B cell (primary cell): ENCODE data around the gene NANOGP8.

Experiments used
- EZH2 ChIP-seq: IDR thresholded peaks from 2 replicates; pipeline ENCODE4 v1.6.1; 2012; ENCODE audit warnings: borderline replicate concordance, low read depth, mild to moderate bottlenecking, moderate library complexity, low read length; ENCODE audit not compliant: insufficient read depth, poor library complexity, severe bottlenecking
- TF ChIP-seq, protein P1 (sequence below): fragments of 200-600 bp; IDR thresholded peaks from one replicate; pipeline ENCODE4 v1.8.0; 2022; ENCODE audit warnings: antibody characterized with exemption, mild to moderate bottlenecking

DNA sequence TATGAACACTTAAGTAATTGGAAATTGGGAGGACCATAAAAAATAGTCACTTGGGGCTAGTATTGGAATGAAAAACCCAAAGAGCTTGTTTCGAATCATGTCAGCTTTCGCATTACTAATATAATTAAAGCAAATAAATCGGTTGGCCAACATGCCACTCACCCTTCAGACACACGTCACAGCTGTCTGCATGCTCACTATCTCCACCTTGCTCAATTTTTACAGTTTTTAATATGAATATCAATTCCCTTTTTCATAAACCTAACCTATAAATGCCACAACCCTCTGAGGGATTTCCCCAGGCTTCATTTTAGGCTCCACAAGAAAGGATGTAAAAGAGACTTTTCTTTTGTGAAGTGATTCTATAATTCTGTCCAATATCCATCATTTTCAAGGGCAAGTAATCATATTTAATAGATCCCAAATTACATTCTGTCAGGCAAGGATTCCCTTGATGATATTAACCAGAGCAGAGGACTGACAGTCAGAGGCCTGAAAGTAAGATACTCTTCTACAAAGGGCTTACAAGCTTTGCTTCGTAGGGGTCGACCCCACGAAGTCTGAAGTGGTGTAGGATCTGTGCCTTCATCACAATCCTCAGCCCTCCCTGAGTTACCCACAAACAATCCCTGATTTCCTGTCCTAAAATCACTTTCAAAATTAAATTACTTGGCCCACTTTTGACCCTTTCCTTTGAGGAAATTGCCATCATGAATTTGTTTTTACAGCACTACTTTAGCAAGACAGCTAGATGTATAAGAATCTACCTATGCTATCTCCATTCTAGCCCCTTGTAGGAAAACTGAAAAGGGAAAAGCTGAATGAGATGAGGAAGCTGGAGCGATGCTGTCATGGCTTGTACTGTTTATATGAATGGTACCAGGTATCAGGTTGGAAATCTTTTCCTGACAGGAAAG is 44.5 kb downstream of the NANOGP8 start:
- TF ChIP-seq, protein P1, sequence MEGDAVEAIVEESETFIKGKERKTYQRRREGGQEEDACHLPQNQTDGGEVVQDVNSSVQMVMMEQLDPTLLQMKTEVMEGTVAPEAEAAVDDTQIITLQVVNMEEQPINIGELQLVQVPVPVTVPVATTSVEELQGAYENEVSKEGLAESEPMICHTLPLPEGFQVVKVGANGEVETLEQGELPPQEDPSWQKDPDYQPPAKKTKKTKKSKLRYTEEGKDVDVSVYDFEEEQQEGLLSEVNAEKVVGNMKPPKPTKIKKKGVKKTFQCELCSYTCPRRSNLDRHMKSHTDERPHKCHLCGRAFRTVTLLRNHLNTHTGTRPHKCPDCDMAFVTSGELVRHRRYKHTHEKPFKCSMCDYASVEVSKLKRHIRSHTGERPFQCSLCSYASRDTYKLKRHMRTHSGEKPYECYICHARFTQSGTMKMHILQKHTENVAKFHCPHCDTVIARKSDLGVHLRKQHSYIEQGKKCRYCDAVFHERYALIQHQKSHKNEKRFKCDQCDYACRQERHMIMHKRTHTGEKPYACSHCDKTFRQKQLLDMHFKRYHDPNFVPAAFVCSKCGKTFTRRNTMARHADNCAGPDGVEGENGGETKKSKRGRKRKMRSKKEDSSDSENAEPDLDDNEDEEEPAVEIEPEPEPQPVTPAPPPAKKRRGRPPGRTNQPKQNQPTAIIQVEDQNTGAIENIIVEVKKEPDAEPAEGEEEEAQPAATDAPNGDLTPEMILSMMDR, result no peak
- TF ChIP-seq EZH2, result no peak
